ENCODE measurements around the gene LRRC4C. TPM values are rescaled to one million over a fixed set of nuclear protein-coding genes. Genes with fewer than 3 reads are reported as not detected.

LRRC4C gene
- total and polyA plus RNA-seq, 2 donors (not counting 1 experiment from before 2014, with no cell fraction given) = under 0.01 to 0.02 TPM

DNA sequence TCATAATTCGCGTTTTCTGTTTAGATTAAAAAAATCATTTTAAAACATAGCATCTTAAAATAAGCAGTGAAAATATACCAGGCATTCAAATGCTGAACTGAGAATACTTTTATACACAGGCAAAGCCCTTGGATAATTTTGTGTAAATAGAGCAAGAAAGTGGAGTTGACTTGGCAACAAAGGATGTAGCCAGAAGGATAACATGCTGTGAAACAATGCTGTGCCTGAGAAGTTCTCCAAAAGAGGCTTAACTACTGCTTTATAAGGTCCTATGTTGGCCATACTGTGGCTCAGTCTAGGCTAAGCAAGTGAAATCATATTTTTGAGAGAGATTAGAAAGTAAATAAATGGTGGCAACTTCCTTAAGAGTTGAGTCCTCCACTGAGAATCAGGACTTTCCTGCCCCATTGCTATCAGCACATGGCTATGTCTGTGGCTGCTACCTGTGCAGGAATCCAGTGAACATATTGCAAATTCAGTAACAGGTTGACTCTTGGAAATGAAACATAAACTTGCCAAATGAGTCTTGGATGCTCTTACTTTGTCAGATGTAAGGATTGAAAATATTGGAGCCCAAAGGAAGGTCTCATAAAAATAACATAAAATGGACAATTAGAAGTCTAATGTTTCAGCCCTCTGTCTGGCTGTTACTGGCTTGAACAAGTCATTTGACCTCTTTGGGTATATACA, 448.9 kb downstream of the LRRC4C start:
- Histone ChIP-seq H3K36me3 (ENCODE audit: control insufficient read depth, insufficient read depth, low read length) (no peaks in the 10 kb centered on the region), H3K4me1 (ENCODE audit: control insufficient read depth, extremely low read depth, insufficient read depth, low read length) (no peaks in the 10 kb centered on the region), H3K9ac (ENCODE audit: insufficient read depth, low read length) (no peak overlapping the region), H3K9me3 (ENCODE audit: control insufficient read depth, insufficient read depth, low read depth, low read length) (no peaks in the 10 kb centered on the region), H3K4me3 (replicated peaks in 1 of 4; ENCODE audit: control extremely low read depth in 1 of 4, insufficient read depth in 1 of 4, low read depth in 3 of 4, low read length in 4 of 4) (no peak overlapping the region), H3K79me2 (ENCODE audit: control insufficient read depth, insufficient read depth, low read length) (no peaks in the 10 kb centered on the region), H3K27ac (ENCODE audit: insufficient read depth, low read length) (no peak overlapping the region), H2AFZ (ENCODE audit: low read length) (no peak overlapping the region), H4K20me1 (ENCODE audit: control insufficient read depth, extremely low read depth, insufficient read depth, low read length) (no peaks in the 10 kb centered on the region), H3K27me3 (ENCODE audit: control insufficient read depth, insufficient read depth, low read length) (no peaks in the 10 kb centered on the region), H3K4me2 (ENCODE audit: extremely low read depth, insufficient read depth, low read length) (no peak overlapping the region)
- DNase-seq (ENCODE audit: low read depth in 2 of 2) = no peak
- TF ChIP-seq EZH2 (IDR thresholded peaks at IDR 0.05; ENCODE audit: low read length, missing control alignments) = no peak
- TF ChIP-seq, protein P1, sequence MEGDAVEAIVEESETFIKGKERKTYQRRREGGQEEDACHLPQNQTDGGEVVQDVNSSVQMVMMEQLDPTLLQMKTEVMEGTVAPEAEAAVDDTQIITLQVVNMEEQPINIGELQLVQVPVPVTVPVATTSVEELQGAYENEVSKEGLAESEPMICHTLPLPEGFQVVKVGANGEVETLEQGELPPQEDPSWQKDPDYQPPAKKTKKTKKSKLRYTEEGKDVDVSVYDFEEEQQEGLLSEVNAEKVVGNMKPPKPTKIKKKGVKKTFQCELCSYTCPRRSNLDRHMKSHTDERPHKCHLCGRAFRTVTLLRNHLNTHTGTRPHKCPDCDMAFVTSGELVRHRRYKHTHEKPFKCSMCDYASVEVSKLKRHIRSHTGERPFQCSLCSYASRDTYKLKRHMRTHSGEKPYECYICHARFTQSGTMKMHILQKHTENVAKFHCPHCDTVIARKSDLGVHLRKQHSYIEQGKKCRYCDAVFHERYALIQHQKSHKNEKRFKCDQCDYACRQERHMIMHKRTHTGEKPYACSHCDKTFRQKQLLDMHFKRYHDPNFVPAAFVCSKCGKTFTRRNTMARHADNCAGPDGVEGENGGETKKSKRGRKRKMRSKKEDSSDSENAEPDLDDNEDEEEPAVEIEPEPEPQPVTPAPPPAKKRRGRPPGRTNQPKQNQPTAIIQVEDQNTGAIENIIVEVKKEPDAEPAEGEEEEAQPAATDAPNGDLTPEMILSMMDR (conservative IDR thresholded peaks at IDR 0.05 in 1 of 2, IDR thresholded peaks at IDR 0.05 in 1 of 2; ENCODE audit: low read depth in 1 of 2, low read length in 2 of 2) = no peak

GRCh38 chr11:41005986-41006385, 453.5 kb downstream of the LRRC4C start:
- no peak overlapping the region for H3K27ac ChIP-seq (ENCODE audit: insufficient read depth, low read length)
- no peaks in the 10 kb centered on the region for H4K20me1 ChIP-seq (ENCODE audit: control insufficient read depth, extremely low read depth, insufficient read depth, low read length)
- no peak overlapping the region for H3K4me2 ChIP-seq (ENCODE audit: extremely low read depth, insufficient read depth, low read length)
- H3K27me3 ChIP-seq (ENCODE audit: control insufficient read depth, insufficient read depth, low read length) = no peaks in the 10 kb centered on the region
- H3K4me3 ChIP-seq (replicated peaks in 1 of 4; ENCODE audit: control extremely low read depth in 1 of 4, insufficient read depth in 1 of 4, low read depth in 3 of 4, low read length in 4 of 4) = no peak overlapping the region
- no peak overlapping the region for H2AFZ ChIP-seq (ENCODE audit: low read length)
- DNase-seq (ENCODE audit: low read depth in 2 of 2) = no peak
- no peaks in the 10 kb centered on the region for H3K4me1 ChIP-seq (ENCODE audit: control insufficient read depth, extremely low read depth, insufficient read depth, low read length)
- H3K9me3 ChIP-seq (ENCODE audit: control insufficient read depth, insufficient read depth, low read depth, low read length) = no peaks in the 10 kb centered on the region
- no peaks in the 10 kb centered on the region for H3K79me2 ChIP-seq (ENCODE audit: control insufficient read depth, insufficient read depth, low read length)
- no peak overlapping the region for H3K9ac ChIP-seq (ENCODE audit: insufficient read depth, low read length)
- TF ChIP-seq, protein P1 (conservative IDR thresholded peaks at IDR 0.05 in 1 of 2, IDR thresholded peaks at IDR 0.05 in 1 of 2; ENCODE audit: low read depth in 1 of 2, low read length in 2 of 2) = no peak
- TF ChIP-seq EZH2 (IDR thresholded peaks at IDR 0.05; ENCODE audit: low read length, missing control alignments) = no peak
- H3K36me3 ChIP-seq (ENCODE audit: control insufficient read depth, insufficient read depth, low read length) = no peaks in the 10 kb centered on the region

GRCh38 chr11:41003339-41004282, 455.8 kb downstream of the LRRC4C start:
- peak in 1 of 2 donors; percentile 57 for DNase-seq (ENCODE audit: low read depth in 2 of 2)
- Histone ChIP-seq H3K4me2 (ENCODE audit: extremely low read depth, insufficient read depth, low read length) (no peak overlapping the region), H3K27ac (ENCODE audit: insufficient read depth, low read length) (no peak overlapping the region), H4K20me1 (ENCODE audit: control insufficient read depth, extremely low read depth, insufficient read depth, low read length) (no peaks in the 10 kb centered on the region), H3K9ac (ENCODE audit: insufficient read depth, low read length) (no peak overlapping the region), H3K4me1 (ENCODE audit: control insufficient read depth, extremely low read depth, insufficient read depth, low read length) (no peaks in the 10 kb centered on the region), H3K27me3 (ENCODE audit: control insufficient read depth, insufficient read depth, low read length) (no peaks in the 10 kb centered on the region), H3K4me3 (replicated peaks in 1 of 4; ENCODE audit: control extremely low read depth in 1 of 4, insufficient read depth in 1 of 4, low read depth in 3 of 4, low read length in 4 of 4) (no peak overlapping the region), H2AFZ (ENCODE audit: low read length) (no peak overlapping the region), H3K79me2 (ENCODE audit: control insufficient read depth, insufficient read depth, low read length) (no peaks in the 10 kb centered on the region), H3K9me3 (ENCODE audit: control insufficient read depth, insufficient read depth, low read depth, low read length) (no peaks in the 10 kb centered on the region), H3K36me3 (ENCODE audit: control insufficient read depth, insufficient read depth, low read length) (no peaks in the 10 kb centered on the region)
- TF ChIP-seq EZH2 (IDR thresholded peaks at IDR 0.05; ENCODE audit: low read length, missing control alignments) = no peak
- TF ChIP-seq, protein P1 (conservative IDR thresholded peaks at IDR 0.05 in 1 of 2, IDR thresholded peaks at IDR 0.05 in 1 of 2; ENCODE audit: low read depth in 1 of 2, low read length in 2 of 2) = no peak

All from fibroblast of lung (primary cell).